GM12873 (cell line): ENCODE data around the gene ZFYVE28.

Experiments
- TF ChIP-seq, protein P1 (sequence below): IDR thresholded peaks from 2 replicates; pipeline ENCODE4 v1.5.1; 2012; ENCODE audit warnings: low read depth, mild to moderate bottlenecking, moderate library complexity, low read length, control low read depth; ENCODE audit not compliant: insufficient read depth; ENCODE audit errors: missing control alignments

ZFYVE28 gene

DNA sequence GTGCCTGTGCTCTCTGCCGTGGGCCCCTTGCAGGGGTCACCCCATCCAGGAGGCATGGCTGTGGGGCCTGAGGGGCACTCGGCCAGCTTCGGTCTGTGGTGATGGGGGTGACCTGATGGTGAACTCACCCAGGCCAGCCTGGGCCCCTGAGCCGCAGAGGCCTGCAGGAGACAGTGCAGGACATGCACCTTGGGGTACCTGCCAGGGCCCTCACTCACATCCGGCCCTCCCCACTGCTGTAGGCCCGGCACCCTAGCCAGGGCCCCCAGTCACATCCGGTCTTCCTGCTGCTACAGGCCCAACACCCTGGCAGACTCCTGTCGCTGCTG is 7.6 kb upstream of the ZFYVE28 start:
- TF ChIP-seq, protein P1, sequence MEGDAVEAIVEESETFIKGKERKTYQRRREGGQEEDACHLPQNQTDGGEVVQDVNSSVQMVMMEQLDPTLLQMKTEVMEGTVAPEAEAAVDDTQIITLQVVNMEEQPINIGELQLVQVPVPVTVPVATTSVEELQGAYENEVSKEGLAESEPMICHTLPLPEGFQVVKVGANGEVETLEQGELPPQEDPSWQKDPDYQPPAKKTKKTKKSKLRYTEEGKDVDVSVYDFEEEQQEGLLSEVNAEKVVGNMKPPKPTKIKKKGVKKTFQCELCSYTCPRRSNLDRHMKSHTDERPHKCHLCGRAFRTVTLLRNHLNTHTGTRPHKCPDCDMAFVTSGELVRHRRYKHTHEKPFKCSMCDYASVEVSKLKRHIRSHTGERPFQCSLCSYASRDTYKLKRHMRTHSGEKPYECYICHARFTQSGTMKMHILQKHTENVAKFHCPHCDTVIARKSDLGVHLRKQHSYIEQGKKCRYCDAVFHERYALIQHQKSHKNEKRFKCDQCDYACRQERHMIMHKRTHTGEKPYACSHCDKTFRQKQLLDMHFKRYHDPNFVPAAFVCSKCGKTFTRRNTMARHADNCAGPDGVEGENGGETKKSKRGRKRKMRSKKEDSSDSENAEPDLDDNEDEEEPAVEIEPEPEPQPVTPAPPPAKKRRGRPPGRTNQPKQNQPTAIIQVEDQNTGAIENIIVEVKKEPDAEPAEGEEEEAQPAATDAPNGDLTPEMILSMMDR: no peak

DNA sequence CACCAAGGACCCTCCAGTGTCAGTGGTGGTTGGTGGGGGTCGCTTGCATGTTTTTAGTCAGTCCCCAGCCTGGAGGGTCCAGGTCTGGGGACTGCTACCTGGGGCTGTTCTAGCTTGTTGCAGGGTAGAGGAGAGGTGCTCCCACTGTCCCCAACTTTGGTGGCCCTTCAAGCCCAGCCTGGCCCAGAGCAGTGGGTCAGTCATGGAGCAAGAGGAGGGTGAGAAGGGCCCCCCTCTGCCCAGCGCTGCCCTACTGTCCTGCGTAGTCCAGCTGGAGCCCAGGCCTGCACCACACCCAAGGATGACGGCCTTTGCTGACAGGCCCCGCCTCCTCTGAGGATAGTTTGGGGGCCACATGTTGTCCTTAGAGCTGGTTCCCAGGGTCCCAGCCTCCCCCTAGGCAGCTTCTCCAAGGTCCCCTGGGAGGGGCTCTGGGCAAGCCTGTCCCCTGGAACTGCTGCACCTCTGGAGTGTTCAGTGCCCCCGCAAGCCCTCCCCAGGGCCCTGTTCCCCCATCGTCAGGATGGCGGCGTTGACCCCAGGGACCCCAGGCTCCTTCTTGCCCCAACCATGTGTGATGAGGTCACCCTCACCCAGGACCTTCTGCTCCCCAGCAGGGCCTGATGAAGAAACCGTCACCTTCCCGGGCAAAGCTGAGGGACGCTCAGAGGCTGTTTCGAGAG is 7.1 kb upstream of the ZFYVE28 start:
- TF ChIP-seq, protein P1: no peak

DNA sequence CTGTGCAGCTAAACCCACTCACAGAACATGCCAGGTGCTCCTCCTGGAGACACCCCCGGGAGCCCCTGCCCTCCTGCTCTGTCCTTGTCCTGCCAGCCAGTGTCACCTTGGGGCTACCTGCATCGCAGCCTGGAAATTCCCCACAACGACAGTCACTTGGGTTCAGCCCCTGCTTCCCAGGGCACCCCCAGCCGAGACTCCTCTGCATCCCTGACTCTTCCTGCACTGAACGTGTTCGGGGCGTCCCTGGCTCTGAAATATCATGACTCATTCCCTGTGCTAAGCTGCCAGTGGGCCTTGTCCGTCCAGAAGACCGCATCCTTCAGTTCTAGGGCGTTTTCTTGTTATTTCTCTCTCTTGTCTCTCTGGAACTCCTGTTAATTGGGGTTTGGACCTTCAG is 6.1 kb upstream of the ZFYVE28 start:
- TF ChIP-seq, protein P1: no peak

DNA sequence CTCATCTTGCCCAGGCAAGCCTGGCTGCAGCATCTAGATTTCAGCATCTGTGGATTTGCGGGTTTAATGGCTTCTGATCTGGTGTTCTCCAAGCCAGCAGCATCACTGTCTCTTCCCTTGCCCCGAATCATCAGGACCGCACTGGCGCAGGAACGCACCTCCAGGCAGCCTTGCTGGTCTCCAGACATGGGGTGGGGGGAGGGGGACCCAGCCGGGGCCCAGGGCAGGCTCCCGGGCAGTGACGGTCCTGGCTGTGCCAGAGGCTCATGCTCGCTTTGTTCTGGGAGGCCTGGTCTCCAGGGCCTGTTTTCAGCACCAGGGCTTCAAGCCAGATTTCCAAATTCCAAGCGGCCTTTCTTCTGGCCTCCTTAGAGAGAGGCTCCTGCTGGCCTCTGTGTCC is 5.2 kb upstream of the ZFYVE28 start:
- TF ChIP-seq, protein P1: no peak

DNA sequence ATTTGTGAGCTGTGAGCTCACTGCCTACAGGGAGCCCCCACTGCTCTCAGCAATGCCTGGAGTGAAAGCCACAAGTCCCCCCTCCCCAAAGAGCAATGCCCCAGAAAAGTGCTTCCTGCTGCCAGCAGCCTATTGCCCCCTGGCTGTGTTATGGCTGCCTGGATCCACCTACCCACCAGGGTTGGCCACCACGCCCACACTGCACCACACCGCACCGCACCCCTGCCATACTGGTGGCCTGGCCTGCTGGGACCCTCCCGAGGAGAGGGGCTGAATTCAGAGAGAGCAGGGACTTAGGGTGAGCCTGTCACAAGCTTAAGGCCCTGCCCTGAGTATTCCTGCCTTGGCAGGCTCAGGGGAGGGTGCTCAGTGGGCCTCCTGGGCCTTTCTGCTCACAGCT is 4.6 kb upstream of the ZFYVE28 start:
- TF ChIP-seq, protein P1: no peak

DNA sequence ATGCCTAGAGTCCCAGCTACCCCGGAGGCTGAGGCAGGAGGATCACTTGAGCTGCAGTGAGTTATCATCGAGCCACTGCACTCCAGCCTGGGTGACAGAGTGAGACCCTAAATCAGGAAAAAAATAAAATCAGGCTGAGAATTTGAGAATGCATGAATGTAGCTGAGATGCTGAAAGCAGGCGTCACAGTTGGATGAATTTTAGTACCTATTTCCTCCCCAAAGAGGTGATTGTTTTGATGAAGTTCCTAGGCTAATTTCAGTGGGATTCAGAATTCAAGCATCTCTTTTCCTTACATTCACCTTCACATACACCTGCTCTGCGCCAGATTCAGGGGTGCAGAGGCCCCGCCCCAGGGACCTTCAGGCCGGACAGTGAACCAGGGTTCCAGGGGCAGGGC is 3.5 kb upstream of the ZFYVE28 start:
- TF ChIP-seq, protein P1: no peak

DNA sequence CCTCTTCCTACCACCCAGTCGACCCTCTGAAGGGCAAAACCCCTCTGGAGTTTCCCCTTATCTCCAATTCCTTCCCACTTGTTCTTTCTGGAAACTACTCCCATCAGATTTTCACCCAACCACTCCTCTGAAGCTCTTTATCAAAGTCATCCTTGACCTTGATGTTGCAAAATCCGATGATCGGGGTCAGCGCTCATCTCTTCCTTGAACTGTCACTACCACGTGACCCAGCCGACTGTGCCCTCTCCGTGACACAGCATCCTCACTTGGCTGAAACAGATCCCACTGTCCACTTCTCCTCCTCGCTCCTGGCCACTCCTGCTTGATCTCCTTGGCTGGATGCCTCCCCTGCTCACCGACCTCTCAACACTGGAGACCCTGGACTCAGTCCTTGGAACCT is 1.4 kb upstream of the ZFYVE28 start:
- TF ChIP-seq, protein P1: no peak
